ENCODE results near the gene CFAP20DC.

GRCh38 chr3:58725326-58725853, 324.4 kb downstream of the CFAP20DC start:
- TF ChIP-seq, protein P1, sequence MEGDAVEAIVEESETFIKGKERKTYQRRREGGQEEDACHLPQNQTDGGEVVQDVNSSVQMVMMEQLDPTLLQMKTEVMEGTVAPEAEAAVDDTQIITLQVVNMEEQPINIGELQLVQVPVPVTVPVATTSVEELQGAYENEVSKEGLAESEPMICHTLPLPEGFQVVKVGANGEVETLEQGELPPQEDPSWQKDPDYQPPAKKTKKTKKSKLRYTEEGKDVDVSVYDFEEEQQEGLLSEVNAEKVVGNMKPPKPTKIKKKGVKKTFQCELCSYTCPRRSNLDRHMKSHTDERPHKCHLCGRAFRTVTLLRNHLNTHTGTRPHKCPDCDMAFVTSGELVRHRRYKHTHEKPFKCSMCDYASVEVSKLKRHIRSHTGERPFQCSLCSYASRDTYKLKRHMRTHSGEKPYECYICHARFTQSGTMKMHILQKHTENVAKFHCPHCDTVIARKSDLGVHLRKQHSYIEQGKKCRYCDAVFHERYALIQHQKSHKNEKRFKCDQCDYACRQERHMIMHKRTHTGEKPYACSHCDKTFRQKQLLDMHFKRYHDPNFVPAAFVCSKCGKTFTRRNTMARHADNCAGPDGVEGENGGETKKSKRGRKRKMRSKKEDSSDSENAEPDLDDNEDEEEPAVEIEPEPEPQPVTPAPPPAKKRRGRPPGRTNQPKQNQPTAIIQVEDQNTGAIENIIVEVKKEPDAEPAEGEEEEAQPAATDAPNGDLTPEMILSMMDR (IDR thresholded peaks at IDR 0.05): no peak
- TF ChIP-seq POLR2A (IDR thresholded peaks at IDR 0.05): no peak
